ENCODE measurements around the gene RMRP.
A peak's percentile ranks its signal among the peaks of the same experiment; 100 is the strongest.
"Not testable (repeated sequence)": the region's sequence is repeated elsewhere in the genome, so short reads cannot be mapped to it uniquely, and the experiment has no call there.

Gene RMRP

DNA sequence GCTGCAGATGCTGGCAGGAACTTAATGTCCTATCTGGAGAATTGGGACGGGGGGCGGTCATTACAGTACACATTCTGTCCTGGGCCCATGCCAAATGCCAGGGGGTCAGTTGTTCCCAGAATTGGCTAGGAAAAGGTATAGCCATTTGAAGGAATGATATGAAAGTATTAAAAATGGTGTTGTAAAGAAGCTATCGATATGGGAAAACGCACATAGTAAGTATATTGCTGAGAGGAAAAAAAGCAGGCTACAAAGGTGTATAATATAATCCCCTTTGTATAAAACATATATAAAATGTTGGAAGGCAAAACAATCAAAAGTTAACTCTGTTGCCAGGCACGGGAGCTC is 7.6 kb upstream of the RMRP start:
- DNase-seq (ENCODE audit: low read depth in 2 of 2): no peak

DNA sequence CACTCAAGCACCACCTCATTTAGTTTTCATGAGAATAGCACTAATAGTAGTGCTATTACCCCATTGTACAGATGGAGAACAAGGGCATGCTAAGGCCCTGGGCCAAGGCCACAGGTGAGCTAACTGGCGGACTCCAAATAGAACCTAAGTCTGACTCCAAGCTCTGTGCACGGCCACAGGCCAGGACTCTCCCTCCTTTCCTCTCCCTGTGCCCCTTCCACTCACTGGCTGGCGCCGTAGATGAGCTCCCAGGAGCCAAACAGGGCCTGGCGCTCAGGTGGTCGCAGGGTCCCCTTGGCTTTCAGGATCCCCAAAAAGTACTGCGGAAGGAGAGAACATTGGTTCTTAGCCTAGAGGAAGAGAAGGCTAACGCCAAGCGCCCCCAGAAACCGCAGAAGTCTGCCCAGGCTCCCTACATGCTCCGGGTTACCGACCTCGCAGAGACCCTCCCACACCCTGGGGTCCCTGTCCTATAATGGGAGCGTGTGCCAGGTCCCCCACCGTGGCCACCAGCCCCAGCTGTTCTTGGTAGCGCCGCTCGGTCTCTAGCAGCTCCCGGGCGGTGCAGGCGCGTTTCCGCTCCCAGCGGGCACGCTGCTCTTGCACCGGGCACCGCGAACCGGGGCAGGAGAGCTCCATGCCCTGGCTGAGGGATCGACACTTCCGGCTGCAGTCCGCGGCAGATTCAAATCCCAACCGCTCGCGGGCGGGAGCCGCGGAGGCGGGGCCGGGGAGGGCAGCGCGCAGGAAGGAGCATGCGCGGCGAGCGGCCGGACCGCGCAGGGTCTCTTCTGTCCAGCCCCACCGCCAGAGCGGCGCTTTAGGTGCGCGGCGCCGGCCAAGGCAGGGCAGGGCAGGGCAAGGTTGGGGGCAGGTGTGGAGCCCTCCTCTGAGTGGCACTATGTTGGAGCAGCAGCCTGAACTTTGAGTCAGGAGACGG is 7.0 kb upstream of the RMRP start, which contains the start of gene ARHGEF39:
Gene ARHGEF39, minus strand, starts transcription at position 665 of the 940 bp plus-strand sequence. Its CDS starts 26 bp downstream, at position 639.
- DNase-seq (ENCODE audit: low read depth in 2 of 2): peak; percentile 49 to 73

- DNase-seq (ENCODE audit: low read depth in 2 of 2): no peak
Measured at GRCh38 chr9:35662437-35662836, 4.6 kb upstream of the RMRP start.

DNA sequence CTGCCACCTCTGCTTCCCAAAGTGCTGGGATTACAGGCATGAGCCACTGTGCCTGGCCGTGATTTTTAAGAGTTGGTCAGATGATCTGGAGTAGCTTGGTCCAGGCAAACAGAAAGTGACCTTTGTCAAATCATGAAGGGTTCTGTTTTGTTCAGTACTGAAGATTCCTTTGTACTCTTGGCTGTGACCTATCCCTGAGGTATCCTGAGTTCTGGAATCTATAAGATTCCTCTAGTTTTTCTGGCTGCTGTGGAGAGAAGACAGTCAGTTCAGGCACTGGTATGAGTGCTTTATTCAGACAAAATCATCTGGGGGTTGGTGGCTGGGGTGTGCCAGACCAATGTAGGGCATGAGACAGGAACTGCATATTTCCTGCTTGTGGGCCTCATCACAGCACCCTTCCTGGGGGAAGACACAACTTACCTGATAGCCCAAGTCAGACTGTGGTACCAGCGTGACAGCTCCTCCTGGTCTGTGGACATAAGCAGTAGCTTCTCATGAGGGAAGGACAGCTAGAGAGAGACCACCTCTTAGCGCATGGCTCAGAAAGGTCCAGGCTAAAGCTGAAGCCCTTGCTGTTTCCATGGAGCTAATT is 4.0 kb upstream of the RMRP start:
- DNase-seq (ENCODE audit: low read depth in 2 of 2): no peak

DNA sequence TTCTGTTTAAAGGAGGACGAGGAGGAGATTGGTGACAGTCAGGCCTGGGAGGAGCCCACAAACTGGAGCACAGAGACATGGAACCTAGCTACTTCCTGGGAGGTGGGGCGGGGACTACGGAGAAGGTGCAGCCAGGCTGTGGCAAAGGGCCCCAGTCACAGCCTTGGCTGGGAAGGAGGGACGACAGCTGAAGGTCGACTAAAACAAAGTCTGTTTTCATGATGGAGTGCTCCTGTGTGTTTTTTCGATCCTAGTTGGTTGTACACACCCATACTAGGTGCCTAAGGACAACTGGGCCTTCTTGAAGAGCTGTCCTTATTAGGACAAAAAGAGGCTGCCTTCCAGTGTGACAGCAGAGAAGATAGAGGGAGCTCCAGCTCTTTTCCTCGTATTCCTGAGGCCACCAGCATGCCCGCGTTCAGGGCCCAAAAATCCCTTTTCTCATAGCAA is 3.2 kb upstream of the RMRP start:
- no peak for DNase-seq (ENCODE audit: low read depth in 2 of 2)

GRCh38 chr9:35659340-35659739 is 1.5 kb upstream of the RMRP start:
- no peak for DNase-seq (ENCODE audit: low read depth in 2 of 2)

DNA sequence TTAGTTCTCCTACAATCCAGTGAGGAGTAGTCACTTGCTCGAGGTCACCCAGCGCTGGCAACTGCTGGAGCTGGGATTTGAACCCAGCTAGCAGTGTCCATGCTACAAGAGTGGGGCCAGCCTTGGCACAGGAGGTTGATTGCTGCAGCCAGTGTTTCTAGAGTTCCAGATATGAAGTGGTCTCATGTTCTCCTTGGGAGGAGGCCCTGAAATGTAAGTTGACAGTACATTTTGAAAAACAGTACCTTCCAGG is 1.1 kb upstream of the RMRP start:
- no peak for DNase-seq (ENCODE audit: low read depth in 2 of 2)

DNA sequence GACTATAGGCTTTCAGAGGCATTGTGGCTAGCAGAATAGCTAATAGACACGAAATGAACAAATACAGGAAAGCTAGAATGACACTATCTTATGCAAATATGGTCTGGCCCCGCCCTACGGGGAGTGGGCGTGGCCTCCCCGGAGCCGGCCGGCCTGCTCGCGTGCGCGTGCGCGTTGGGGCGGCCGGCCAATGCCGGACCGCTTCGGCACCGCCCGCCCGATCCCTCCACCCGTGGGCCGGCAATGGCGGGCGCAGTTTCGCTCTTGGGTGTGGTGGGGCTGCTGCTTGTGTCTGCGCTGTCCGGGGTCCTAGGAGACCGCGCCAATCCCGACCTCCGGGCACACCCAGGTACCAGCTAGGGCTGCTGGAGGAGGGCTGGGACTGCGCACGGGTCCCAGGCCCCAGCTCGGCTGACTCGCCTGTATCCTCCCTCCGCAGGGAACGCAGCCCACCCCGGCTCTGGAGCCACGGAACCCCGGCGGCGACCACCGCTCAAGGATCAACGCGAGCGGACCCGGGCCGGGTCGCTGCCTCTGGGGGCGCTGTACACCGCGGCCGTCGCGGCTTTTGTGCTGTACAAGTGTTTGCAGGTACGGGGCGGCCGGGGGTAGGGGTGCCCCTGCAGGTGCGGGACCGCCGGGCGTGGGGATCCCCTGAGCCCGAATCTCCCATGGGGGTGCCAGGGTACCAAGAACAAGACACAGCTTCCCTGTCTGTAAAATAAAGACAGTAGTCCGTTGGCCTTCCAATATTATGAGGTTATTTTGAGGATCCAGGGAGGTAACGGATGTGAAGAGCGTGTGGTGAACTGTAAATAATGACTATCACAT is 533 bp upstream of the RMRP start, which contains the start of gene CCDC107:
Gene CCDC107, plus strand, starts transcription at position 156 of the 831 bp plus-strand sequence. Its CDS starts 88 bp downstream, at position 244.
- DNase-seq (ENCODE audit: low read depth in 2 of 2): peak; percentile 65 to 67

- no peak for DNase-seq (ENCODE audit: low read depth in 2 of 2)
Measured at GRCh38 chr9:35656831-35657545, 831 bp downstream of the RMRP start.

DNA sequence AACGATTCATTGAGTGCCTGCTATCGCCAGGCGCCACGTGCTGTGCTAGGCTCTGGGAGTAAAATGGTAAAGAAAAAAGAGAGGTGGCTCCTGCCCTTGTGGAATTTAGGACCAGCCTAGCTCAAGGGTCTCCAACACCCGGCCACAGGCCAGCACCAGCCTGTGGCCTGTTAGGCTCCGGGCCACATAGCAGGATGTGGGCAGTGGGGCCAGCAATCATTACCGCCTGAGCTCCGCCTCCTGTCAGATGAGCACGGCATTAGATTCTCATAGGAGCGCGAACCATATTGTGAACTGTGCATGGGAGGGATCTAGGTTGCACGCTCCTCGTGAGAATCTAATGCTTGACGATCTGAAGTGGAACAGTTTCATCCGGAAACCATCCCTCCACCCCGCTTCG is 1.5 kb downstream of the RMRP start:
- no peak for DNase-seq (ENCODE audit: low read depth in 2 of 2)

GRCh38 chr9:35653611-35654010 is 4.2 kb downstream of the RMRP start:
- no peak for DNase-seq (ENCODE audit: low read depth in 2 of 2)

DNA sequence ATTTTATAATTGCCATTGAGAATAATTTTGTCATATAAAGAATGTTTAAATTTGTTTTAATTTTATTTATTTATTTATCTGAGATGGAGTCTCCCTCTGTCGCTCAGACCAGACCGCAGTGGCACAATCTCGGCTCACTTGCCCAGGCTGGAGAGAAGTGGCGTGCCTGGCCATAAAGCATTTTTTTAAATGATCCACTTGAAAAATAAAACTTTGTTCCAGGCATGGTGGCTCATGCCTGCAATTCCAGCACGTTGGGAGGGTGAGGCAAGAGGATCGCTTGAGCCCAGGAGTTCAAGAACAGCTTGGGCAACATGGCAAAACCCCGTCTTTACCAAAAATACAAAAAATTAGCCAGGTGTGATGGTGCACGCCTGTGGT is 5.0 kb downstream of the RMRP start:
- no peak for DNase-seq (ENCODE audit: low read depth in 2 of 2)

- no peak for DNase-seq (ENCODE audit: low read depth in 2 of 2)
Measured at GRCh38 chr9:35651956-35652828, 5.6 kb downstream of the RMRP start.

DNA sequence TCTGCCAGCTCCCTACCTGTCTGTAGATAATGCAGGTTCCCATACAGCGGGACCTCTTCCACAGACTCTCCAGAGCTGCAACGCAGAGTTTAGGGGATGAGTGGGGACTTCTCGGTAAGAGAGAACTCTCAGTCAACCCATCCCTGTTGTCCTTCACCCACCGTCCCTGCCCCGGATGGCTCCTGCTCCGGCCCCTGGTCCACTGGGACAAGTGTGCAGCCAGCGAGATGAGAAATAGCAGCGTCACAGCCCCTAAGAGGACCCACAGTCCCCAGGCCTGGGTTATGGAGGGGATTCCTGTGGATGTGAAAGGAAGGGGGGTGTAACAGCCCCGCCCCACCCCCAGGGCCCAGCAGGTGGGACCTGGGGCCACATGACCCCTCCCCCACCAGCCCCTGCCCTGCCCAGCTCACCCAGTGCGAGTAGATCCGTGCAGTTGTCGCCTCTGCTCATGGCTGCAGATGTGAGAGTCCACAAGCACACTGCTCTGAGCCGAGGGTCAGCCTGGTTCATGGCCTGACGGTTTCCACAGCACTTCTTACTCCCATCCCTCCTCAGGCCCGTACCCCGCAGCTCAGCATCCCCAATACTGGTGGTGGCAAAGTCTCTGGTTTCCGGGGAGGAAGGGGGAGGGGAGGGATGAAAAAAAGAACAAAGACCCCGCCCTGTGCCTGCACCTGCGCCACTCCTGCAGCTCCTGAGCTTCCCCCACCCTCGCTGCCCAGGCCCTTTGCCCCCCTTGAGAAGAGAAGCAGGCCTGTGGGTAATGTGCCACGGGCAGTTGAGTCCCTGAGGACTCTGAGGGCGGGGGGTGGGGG is 7.3 kb downstream of the RMRP start, which contains the start of gene SIT1:
Gene SIT1, minus strand, starts transcription at position 591 of the 818 bp plus-strand sequence. Its CDS starts 78 bp downstream, at position 513.
- DNase-seq (ENCODE audit: low read depth in 2 of 2): peak in 1 of 2 experiments; percentile 36

DNA sequence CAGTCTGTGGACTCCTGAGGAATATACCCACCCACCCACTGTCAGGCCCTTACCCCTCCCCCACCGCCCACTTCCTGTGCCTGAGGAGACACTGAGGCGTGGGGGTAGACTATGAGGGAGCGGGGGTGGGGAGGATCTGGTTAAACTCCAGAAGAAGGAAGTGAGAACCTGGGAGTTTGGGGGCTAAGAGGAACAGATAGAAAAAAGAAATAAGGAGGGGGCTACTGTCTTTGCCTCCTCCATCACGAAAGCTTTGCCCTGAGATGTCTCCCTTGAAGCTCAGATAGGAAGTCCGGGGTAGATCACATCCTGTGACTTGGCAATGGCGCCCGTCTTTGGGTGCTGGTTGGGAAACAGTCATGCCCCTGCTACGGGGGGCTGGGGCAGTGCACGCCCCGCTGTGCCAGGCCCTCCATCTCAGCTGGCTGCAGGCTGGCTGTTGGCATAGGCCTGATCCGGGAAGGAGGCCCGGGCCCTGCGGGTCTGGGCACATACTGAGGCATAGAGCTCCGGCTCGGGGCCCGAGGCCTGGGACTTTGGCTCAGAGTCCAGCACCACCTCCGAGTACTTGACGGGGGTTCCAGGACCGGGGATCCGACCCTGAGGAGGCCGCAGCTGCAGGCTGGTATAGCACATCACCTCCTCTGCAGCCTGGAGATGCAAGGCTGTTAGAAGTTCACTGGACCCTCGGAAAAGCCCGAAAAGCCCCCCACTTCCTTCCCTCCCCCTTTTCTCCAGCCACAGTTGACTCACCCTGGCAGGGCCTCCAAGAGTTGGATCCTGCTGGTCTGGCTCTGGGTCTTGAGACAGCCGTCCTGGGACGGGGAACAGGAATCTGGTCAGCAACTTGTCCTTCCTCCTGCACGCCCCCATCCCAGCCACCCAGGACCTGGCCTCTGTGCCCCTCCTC is 8.1 kb downstream of the RMRP start:
- DNase-seq (ENCODE audit: low read depth in 2 of 2): no peak

GRCh38 chr9:35646533-35647265 is 11.1 kb downstream of the RMRP start:
- DNase-seq (ENCODE audit: low read depth in 2 of 2): peak; percentile 76 to 88

GRCh38 chr9:35646153-35646532 is 11.7 kb downstream of the RMRP start:
- no peak for DNase-seq (ENCODE audit: low read depth in 2 of 2)

- not testable (repeated sequence) for DNase-seq (ENCODE audit: low read depth in 2 of 2)
Measured at GRCh38 chr9:35645736-35646135, 12.1 kb downstream of the RMRP start.
